Medulla oblongata (tissue), 1 donor: Measurements from ENCODE around the gene ETS2.

Experiments used
- DNase-seq: peaks from one replicate; pipeline ENCODE4 v3.0.0-alpha.2; 2015; ENCODE audit errors: extremely low spot score

The ETS2 gene

DNA sequence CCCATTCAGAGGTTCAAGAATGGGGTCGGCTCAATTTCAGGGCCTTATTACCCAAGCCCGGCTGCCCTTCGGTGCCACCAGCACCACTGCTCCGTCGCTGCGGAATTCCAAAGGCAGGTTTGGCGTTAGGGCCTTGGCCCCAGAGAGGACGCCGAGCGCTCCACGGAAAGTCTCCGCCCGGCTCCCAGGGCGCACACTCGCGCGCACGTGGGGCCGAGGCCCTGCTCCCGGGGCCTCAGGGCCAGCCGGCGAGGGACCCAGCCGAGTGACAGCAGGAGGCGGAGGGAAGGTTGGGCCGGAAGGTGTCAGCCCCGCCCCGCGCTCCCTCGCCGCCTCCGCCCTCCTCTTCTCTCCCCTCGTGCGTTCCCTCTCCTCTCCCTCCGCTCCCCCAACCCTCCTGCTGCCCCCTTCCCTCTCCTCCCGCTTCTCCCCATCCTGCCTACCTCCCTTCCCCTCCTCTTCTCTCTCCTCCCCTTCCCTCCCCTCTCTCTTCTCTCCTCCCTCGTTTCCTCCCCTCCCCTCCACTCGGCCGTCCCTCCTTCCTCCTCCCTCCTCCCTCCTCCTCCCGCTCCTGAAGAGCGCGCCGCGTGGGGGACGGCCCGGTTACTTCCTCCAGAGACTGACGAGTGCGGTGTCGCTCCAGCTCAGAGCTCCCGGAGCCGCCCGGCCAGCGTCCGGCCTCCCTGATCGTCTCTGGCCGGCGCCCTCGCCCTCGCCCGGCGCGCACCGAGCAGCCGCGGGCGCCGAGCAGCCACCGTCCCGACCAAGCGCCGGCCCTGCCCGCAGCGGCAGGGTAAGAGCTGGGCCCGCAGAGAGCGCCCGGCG, at the start of gene ETS2:
TSS of gene ETS2 (plus strand) at position 602 of the 825 bp plus-strand sequence. CDS start 4,106 bp downstream, outside the sequence.
- DNase-seq = peak; percentile 91

DNA sequence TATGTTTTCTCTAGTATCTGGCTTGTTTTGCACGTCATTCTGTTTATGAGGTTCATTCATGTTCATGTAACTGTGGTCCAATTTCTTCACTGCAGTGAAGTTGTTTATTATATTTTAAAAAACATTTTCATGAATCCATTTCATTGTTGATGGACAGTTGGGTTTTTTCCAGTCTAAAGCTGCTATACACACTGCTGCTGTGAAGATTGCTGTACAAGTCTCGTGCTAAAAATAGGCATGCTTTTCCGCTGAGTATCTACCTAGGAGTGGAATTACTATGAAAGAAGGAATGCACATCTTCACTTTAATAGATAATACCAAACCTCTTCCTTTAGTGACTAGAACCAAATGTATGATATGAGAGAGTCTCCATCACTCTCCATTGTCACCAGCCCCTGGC, 49.0 kb upstream of the ETS2 start:
- DNase-seq = no peak

DNA sequence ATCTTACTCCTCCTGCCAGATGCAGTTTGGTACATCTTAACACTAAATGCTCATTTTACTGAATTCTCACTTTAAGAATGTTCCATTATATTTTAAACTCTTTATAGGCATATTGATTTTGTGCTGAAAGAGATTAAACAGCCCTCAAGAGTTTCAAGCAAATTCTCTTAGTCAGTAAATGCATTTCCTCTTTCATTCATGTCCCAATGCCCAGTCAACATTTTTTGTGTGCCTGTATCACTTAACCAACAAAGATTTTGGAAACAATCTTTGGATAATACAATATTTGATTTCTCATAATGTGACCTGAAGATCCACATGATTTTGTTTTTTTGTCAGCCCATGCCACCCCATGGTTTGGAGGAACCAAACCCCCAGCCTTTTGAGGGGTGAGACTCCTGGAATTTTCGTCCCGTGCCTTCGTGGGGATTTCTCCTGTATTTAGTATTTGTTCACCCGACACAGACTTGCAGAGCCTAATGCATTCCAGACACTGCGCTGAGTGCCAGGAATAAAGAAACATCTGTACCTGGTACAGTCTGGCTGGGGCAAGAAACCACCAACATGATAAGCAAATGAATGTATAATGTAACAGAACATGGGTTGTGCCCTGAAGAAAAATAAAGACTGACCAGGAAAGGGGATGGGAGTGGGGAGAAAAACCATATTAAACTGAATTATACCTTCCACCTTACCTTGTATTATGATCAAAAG, 47.1 kb upstream of the ETS2 start:
- no peak for DNase-seq

DNA sequence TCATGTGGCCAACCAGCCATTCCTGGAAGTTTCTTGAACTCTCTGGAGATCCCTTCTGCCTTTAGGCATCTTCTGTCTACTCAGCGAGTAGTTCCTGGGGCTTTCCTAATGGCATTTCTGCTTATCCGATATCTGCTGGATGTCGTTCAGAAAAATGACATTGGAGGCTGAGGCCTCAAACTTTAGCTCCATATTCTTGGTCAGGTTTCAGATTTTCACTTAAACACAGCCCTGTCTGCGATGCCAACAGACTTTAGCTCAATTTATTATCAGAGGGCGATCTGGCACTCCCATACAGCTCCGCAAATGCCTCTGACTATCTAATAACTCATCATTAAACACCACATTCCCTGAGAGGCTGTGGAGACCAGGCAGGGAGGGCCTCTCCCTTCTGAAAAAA, 46.3 kb upstream of the ETS2 start:
- no peak for DNase-seq

DNA sequence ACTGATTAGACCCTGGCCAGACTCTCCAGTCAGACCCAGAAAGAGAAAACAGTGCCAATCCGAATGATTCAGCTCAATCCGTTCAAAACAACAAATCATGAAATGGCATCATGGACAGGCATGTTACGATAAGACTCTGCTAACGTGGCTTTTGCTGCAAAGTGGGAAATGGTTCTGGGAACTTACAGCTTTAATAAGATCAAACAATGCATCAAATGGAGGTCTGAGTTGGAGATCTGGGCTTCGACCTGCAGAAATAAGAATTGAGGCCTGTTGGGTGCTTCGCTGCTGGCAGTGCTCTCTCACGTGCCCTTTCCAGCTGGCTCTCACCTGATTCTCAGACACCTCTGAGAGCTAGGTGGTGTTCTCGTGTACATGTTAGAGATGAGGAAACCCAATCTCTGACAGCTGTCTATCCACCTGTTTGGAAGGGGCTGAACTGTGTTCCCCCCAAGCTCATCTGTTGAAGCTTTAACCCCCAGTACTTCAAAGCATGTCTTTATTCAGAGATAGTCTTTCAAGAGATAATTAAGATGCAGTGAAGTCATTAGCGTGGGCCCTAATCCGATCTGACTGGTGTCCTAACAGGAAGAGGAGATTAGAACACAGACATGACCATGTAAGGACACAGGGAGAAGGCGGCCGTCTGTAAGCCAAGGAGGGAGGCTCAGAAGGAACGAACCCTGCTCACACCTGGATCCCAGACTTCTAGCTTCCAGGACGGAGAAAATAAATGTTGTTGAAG, 45.5 kb upstream of the ETS2 start:
- no peak for DNase-seq

DNA sequence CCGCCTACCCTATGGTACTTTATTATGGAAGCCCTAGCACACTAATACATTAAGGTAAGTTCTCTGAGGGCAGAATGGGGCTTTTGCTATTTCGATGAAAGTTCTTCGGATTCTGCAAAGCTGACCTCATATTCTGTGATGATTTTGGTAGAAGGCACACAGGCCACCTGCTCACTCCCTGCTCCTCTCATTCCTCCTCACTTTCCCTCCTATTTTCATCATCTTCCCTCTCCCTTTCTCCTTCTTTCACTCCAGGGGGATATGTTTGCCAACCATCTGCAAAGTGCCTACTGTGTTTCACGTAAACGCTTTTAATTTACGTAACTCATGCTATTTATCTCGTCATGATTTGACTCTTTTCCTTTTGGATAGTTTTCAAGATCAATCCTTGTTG, 45.0 kb upstream of the ETS2 start:
- DNase-seq = no peak

DNA sequence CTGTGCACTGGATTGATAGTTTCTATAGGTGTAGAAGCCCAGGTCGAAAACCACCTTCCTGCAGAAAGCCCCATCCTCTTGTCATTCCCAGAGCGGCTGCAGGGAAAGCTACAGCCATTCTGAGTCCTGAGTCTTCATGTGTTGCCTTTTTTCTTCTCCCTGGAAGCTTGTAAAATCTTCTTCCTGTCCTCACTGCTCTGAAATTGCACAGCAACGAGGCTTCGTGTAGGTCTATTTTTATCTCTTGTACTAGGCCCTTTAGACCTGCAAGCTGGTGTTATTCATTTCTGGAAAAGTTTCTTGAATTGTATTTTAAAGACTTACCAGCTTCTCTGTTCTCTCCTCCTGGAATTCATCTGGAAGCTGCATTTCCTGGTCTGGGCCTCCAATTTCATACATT, 44.2 kb upstream of the ETS2 start:
- no peak for DNase-seq

DNA sequence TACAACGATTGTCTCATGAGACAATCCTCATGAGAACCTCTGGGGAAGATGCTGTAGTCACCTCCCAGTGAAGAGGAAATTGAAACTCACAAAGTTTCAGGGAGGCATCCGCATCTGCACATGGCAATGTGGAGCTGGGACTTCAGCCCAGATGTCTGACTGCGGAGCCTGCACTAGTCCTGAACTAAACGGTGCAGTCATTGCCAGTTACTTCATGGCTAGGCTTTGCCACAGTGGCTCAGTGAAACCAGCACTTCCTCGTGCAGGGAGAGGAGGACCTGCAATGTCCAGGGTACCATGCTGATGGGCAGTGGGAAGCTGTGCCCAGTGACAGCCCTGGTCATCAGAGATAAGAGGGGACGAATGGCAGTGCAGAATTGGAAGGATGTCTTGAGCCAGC, 40.7 kb upstream of the ETS2 start:
- no peak for DNase-seq

DNA sequence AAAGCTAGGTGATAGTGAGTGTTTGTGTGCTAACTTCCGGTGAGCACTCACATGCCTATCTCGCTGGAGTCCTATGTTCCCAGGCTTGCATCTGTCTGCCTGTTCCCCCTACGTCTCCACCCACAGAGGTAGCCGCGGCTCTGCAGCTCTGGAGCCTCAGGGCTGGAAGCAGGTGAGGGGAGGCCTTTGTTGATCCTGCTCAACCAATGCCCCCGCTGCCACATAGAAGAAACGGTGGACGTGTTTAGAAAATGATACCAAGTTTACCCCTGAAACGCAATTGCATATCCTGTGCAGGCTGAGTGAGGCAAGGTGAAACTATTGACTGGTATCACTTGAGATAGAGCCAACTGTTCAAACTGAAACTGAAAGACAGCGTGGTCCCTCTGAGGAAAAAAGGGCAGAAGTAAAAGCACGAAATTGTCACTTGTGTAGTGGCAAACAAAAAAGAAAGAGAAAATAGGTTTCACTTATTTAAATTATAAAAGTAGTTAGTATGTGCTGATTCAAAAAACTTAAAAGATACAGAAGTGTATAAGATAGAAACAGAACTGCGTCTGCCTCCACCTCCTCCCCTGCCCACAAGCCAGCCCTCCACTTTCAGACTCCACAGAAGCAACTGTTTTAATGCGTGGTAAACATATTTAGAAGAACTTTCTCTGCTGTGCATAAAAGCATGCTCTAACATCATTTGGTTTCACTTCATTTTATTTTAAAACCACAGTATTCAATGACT, 38.6 kb upstream of the ETS2 start:
- DNase-seq = peak; percentile 32

DNA sequence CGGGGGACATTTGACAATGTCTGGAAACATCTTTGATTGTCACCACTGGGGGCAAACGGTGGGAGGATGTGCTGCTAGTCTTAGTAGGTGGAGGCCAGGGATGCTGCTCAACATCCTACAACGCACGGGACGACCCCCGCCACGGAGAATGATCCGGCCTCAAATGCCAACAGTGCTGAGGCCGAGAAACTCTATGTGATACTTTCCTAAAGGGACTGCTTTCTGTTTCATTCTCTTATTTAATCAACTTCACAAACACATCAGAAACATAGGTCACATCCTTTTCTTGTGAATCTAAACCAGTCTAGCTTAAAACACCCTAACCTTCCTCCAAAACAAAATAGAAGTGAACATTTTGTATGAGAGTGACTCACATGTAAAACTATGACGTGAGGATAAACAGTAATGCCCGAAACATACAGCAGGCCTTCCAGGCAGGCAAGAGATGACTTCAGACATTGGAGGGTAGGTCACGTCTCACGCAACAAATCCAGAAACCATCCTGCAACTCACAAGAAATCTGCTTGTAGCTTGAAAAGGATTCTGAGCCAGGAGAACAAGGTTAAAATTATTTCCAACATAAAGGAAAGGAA, 37.2 kb upstream of the ETS2 start:
- no peak for DNase-seq

DNA sequence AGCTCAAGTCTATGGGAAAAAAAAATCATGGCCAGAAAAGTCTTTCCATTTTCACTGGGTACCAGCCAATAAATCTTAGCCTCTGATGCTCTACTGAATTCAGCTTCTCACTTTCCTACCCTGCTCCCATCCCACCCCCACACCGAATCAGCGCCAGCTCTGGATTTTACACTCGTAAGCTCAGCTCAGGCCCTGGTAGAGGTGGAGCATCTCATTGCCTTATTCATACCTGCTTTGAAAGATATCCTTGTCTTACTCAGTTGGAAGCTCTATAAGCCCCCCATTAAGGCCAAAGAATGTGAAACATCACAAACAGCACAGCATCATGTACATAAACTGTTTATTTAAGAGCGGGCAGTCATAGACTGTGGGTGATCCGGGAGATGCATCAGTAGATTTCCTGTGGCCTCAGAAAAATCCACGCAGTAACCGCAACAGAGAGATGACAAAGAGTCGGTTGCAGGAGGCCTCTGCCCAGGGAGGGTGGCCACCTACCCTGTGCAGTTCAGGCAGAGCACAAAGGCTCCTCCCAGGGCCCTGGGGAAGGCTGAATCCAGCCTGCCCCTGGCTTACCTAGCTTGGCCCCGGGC, 36.4 kb upstream of the ETS2 start:
- no peak for DNase-seq

DNA sequence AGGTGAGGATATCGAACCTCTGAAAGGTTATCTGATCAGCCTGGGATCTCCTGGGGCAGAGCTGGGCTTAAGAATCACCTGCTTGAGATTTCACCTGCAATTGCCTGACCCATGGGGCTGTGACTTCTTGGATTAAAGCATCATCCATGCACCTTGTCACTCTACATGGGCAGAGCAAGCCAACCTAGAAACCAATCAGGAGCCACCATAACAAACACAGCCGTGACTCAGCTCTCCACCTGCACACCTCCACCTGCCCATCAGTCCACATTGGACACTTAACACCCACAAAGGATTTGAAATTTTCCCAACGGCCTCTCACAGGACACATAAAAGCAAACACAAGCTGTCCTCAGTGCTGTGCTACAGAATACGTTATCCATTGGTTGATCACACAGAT, 35.1 kb upstream of the ETS2 start:
- DNase-seq = no peak

DNA sequence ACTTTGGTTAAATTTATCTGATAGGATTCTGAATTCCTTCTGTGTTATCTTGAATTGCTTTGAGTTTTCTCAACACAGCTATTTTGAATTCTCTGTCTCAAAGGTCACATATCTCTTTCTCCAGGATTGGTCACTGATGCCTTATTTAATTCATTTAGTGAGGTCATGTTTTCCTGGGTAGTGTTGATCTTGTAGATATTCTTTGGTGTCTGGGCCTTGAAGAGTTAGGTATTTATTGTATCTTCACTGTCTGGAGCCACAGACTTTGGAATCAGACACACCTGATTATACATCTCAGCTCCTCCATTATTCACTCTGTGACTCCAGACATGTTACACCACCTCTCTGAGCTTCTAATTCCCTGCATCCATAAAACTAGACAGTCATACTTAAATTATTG, 34.2 kb upstream of the ETS2 start:
- DNase-seq = no peak

DNA sequence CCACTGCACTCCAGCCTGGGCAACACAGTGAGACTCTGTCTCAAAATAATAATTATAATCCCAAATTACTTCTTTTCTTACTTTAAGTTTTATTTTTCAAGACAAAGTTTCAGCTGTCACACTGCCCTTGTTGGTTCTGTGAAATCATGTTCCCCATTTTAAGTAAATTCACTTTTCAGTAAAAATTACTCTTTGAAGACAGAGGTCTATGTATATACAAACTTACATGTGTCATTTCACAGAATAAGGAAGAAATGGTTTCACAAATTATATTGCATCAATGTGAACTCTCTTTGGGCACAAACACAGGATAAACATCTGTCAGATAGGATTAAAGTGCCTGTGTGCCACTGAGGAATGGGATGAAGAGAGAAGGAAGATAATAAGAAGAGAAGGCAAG, 33.1 kb upstream of the ETS2 start:
- DNase-seq = no peak

DNA sequence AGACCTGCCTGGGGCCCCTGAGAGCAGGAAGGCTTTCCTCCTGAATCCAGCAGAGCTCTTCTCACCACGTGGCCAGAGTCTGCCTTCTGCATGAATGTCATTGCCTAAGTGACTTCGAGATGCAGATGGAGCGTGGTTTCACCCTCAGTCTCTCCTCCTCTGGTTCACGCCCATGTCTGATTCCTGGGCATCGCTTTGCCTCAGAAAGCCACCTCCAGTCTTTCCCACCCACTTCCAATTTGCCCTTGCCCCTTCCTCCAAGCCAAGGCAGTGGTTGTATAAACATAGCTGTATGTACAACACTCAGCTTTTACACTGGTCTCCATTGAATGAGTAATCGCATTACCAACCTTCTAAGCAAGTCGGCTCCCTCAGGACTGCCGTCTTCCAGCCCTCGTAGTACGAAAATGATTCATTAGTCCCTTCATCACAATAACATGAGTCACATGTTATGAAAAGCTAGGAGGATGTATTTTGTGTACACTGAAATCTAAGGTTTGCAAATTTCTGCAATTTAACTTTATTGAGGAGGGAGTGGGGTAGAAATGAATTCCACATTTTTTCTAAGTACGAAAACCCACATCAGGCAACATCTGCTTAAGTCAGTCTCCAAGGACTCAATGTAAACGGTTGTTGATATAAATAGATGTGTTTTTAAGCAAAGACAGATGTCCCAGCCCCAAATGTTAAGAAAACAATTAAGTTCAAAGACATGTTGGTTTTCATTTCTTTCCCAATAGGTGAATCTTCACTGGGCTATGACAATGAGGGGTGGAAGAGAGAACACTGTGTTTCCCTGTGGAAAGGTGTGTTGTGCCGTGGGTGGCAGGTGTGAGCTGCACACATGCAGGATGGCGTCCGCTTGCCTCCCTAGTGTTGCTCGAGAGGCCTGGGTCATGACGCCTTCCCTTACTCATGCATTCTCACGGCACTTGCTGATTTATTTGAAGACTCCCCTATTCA, 32.3 kb upstream of the ETS2 start:
- DNase-seq = no peak

DNA sequence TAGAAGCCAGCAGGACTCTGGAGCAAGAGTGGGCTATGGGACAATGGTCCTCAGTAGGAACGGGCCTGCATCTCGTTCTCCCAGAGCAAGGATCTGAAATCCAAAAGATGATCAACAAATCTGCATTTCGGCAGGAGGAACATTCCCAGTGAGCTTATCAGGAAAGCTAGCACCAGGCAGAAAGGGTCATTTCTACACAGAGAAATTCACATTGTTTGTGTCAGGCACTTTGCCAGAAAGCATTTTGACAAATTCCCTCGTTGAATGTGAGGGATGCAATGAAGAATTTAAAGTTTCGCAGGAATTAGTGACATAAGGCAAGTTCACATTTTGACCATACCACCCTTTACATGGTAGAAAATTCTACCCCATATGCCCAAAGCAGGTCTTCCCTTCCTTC, 31.6 kb upstream of the ETS2 start:
- DNase-seq = no peak

DNA sequence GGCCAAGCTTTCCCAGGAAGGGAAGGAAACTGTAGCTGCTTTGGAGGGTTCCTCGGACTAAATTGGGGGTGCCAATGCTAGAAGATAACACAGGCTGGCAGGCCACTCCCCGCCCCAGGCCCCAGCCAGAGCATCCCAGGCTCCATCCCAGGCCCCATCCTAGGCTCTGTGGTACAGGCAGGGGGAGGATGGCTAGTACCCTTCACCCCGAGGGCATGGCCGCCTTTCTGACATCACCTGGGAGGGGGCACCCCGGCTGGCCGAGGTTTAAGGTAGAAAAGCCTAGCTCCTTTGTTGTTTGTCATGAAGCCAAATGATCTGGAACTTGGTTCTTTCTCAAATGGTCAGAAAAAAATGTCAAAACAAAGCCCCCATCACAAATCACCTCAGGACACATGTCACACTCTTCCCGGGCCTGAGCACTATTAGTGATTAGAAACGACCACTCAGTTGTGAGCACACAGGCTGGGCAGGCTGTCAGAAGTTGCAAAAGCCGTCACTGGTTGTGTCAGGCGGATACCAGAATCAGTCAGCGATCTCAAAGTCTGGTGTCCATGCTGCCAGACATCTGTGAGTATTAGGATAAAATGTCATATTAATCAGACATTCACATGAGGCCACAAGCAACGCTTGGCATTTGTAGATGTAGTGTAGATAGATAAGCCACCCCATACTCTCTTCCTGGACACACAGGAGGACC, 31.0 kb upstream of the ETS2 start:
- no peak for DNase-seq

DNA sequence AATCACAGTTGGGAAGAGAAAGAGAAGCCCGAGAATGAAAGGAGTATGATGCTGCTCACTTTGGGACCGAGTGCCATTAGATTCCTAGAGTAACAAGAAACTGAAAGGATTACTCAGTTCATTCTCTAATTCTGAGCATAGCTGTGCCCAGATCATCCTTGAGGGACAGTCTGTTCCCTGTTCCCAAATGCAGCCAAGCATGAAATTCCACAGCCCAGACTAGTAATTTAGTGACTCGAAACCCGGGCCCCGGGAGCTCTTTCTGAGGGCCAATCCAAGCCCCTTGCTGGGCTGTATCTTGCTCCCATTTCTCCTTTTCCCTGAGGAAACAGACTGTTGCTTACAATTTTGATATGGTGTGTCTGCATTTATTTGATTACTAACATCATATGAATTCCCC, 30.0 kb upstream of the ETS2 start:
- DNase-seq = no peak

DNA sequence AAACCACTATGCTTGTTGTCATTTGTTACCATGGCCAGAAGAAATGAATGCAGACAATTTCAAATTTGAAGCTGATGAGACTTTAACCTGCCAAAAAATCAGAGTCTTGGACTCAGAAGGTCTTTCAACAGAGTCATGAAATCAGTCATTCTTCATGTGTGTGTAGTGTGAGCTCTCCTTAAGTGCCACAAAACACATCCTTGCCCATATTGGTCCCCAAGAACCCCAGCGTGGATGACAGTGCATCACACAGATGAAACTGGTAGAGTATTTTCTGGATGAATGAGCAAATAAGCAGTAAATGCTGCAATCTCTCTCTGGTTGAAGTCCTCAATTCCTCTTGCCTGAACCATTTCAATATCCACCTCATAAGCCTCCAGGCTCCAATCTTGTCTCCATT, 28.7 kb upstream of the ETS2 start:
- no peak for DNase-seq
